ENCODE results near the gene C1orf232. TPM values are rescaled to one million over a fixed set of nuclear protein-coding genes. Genes with fewer than 3 reads are reported as not detected.

Gene C1orf232
- not detected for total RNA-seq
- polyA plus RNA-seq (2013, experiment 1 of 2), result not detected
- polyA plus RNA-seq (2013, experiment 2 of 2), result not detected
- total RNA-seq, result 0 to 0.18 (median 0) reads per million in 172 experiments

GRCh38 chr1:26168410-26169197 lies at the start of gene C1orf232:
C1orf232 (minus strand) TSS chr1:26168963; CDS start chr1:26168499, 464 bp downstream.
- Mint-ChIP-seq H3K27me3 (peaks cover 3% of the 10 kb centered on the region), H3K9me3 (no peaks in the 10 kb centered on the region), H3K4me3 (peak within 1 kb of the TSS; percentile 90), H3K4me1 (ENCODE audit: low read depth) (peaks cover 12% of the 10 kb centered on the region), H3K27ac (peak within 1 kb of the TSS; percentile 61), H3K36me3 (ENCODE audit: low read depth) (no peaks in the 10 kb centered on the region)
- intact Hi-C loops (cut with DNase I, micrococcal nuclease), result loop anchor here (1.0 to 10.0 kb wide), 6 partner anchors 65 to 226 kb away; partner anchors contain the start of gene CEP85 (in 1 of the 2)
- no peaks in the 10 kb centered on the region for H3K36me3 ChIP-seq (ENCODE audit: insufficient read depth, low read length)
- peak within 1 kb of the TSS; percentile 58 to 71 for H3K27ac ChIP-seq (ENCODE audit: low read depth in 1 of 2, low read length in 2 of 2)
- H3K9me3 ChIP-seq (ENCODE audit: control insufficient read depth in 1 of 2, insufficient read depth in 1 of 2, low read length in 2 of 2), result no peaks in the 10 kb centered on the region
- peaks cover 36% of the 10 kb centered on the region for H3K4me1 ChIP-seq (ENCODE audit: insufficient read depth, low read length)
- ChIA-PET POLR2A (interaction anchor here (1.1 kb wide), 1 partner anchor 150 kb away, joined by 3 read pairs; no protein-coding TSS in a partner anchor), CTCF (interaction anchor here (1.5 to 2.9 kb wide), 3 partner anchors 43 to 66 kb away, joined by 5 to 50 read pairs (median 6); partner anchors contain the start of gene CEP85)
- DNase-seq, result peak in 1 of 14 experiments; percentile 19
- TF ChIP-seq CTCF (IDR thresholded peaks at IDR 0.05), result no peak
- peaks cover 1 to 5% of the 10 kb centered on the region in 2 experiments for H3K27me3 ChIP-seq (ENCODE audit: control insufficient read depth in 1 of 2, insufficient read depth in 2 of 2, low read length in 2 of 2)
- peak within 1 kb of the TSS; percentile 85 for H3K4me3 ChIP-seq (ENCODE audit: low read length)
- ATAC-seq (ENCODE audit: poor library complexity), result no peak

- Histone ChIP-seq H3K4me1 (ENCODE audit: insufficient read depth, low read length) (no peaks in the 10 kb centered on the region), H3K27me3 (ENCODE audit: control insufficient read depth in 1 of 2, insufficient read depth in 2 of 2, low read length in 2 of 2) (no peaks in the 10 kb centered on the region), H3K4me3 (ENCODE audit: low read length) (no peak overlapping the region), H3K36me3 (ENCODE audit: insufficient read depth, low read length) (no peaks in the 10 kb centered on the region), H3K9me3 (ENCODE audit: control insufficient read depth in 1 of 2, insufficient read depth in 1 of 2, low read length in 2 of 2) (no peaks in the 10 kb centered on the region), H3K27ac (ENCODE audit: low read depth in 1 of 2, low read length in 2 of 2) (no peak overlapping the region)
- ChIA-PET CTCF (no interaction called here), POLR2A (no interaction called here)
- DNase-seq (no peak), ATAC-seq (ENCODE audit: poor library complexity) (no peak)
- Mint-ChIP-seq H3K9me3 (no peaks in the 10 kb centered on the region), H3K4me1 (ENCODE audit: low read depth) (no peaks in the 10 kb centered on the region), H3K27me3 (no peaks in the 10 kb centered on the region), H3K27ac (no peak overlapping the region), H3K4me3 (no peak overlapping the region), H3K36me3 (ENCODE audit: low read depth) (no peaks in the 10 kb centered on the region)
- no peak for TF ChIP-seq CTCF (IDR thresholded peaks at IDR 0.05)
- intact Hi-C loops (cut with DNase I, micrococcal nuclease), result no loop called here
Observed at GRCh38 chr1:26215246-26215645, 46.5 kb upstream of the C1orf232 start.

- intact Hi-C loops (cut with DNase I, micrococcal nuclease), result no loop called here
- CTCF ChIA-PET, result interaction anchor here (0.7 to 2.5 kb wide), 4 partner anchors 11 to 171 kb away, joined by 3 to 7 read pairs (median 4); partner anchors contain the start of gene CEP85
- no peaks in the 10 kb centered on the region for H3K36me3 Mint-ChIP-seq (ENCODE audit: low read depth)
- no peak for ATAC-seq (ENCODE audit: poor library complexity)
- H3K4me3 Mint-ChIP-seq, result no peak overlapping the region
- no peaks in the 10 kb centered on the region for H3K9me3 Mint-ChIP-seq
- no peak for DNase-seq
- H3K4me1 Mint-ChIP-seq (ENCODE audit: low read depth), result no peaks in the 10 kb centered on the region
- Histone ChIP-seq H3K27me3 (ENCODE audit: control insufficient read depth in 1 of 2, insufficient read depth in 2 of 2, low read length in 2 of 2) (no peaks in the 10 kb centered on the region), H3K4me1 (ENCODE audit: insufficient read depth, low read length) (no peaks in the 10 kb centered on the region), H3K9me3 (ENCODE audit: control insufficient read depth in 1 of 2, insufficient read depth in 1 of 2, low read length in 2 of 2) (no peaks in the 10 kb centered on the region), H3K27ac (ENCODE audit: low read depth in 1 of 2, low read length in 2 of 2) (no peak overlapping the region), H3K36me3 (ENCODE audit: insufficient read depth, low read length) (no peaks in the 10 kb centered on the region), H3K4me3 (ENCODE audit: low read length) (no peak overlapping the region)
- no peaks in the 10 kb centered on the region for H3K27me3 Mint-ChIP-seq
- no peak for TF ChIP-seq CTCF (IDR thresholded peaks at IDR 0.05)
- POLR2A ChIA-PET, result interaction anchor here (0.7 to 1.3 kb wide), 2 partner anchors 12 to 108 kb away, joined by 4 to 5 read pairs; no protein-coding TSS in a partner anchor
- no peak overlapping the region for H3K27ac Mint-ChIP-seq
Observed at GRCh38 chr1:26213335-26213905, 44.7 kb upstream of the C1orf232 start.
